Upper lobe of right lung (tissue), 1 donor: ENCODE data around the gene NOP53. TPM values are rescaled to one million over a fixed set of nuclear protein-coding genes. Genes with fewer than 3 reads are reported as not detected.

Experiments
- ATAC-seq: fragments of 200-7000 bp; cut with Tn5 transposase; one replicate; pipeline ENCODE4 v1.9.1; 2020; ENCODE audit warnings: mild to moderate bottlenecking, moderate library complexity
- DNase-seq: peaks from one replicate; pipeline ENCODE4 v3.0.0-alpha.2; 2020
- H3K27ac ChIP-seq: fragments of 200-600 bp; one replicate; pipeline ENCODE4 v1.8.0; 2022
- H3K27me3 ChIP-seq: fragments of 200-600 bp; one replicate; pipeline ENCODE4 v1.8.0; 2022; ENCODE audit warnings: mild to moderate bottlenecking
- H3K36me3 ChIP-seq: fragments of 200-600 bp; one replicate; pipeline ENCODE4 v1.8.0; 2022
- H3K4me1 ChIP-seq: fragments of 200-600 bp; one replicate; pipeline ENCODE4 v1.8.0; 2022
- H3K4me3 ChIP-seq: fragments of 200-600 bp; one replicate; pipeline ENCODE4 v1.8.0; 2022; ENCODE audit warnings: mild to moderate bottlenecking
- H3K9me3 ChIP-seq: fragments of 200-600 bp; one replicate; pipeline ENCODE4 v1.8.0; 2022
- CTCF ChIP-seq: fragments of 200-600 bp; IDR thresholded peaks from one replicate; pipeline ENCODE4 v1.8.0; 2022; ENCODE audit warnings: antibody characterized with exemption
- intact Hi-C: fragments of 100-400 bp; cut with DNase I; formaldehyde crosslinking; loops from one replicate; pipeline ENCODE4 v1.11.0; 2022
- total RNA-seq: library from RNA; stranded (reverse); fragmentation: NEBNext Ultra II Directional; extraction: Animal tissue kit (Norgen Biotek cat#: 25700); gene quantifications from one replicate; pipeline ENCODE4 v1.2.1, GENCODE V29; 2021
- donor health status: DM: no; HTN: yes; CAD: no; lungs with severe emphysema.

The NOP53 gene
- total RNA-seq, 1 donor from 2014 or later = 260 TPM

DNA sequence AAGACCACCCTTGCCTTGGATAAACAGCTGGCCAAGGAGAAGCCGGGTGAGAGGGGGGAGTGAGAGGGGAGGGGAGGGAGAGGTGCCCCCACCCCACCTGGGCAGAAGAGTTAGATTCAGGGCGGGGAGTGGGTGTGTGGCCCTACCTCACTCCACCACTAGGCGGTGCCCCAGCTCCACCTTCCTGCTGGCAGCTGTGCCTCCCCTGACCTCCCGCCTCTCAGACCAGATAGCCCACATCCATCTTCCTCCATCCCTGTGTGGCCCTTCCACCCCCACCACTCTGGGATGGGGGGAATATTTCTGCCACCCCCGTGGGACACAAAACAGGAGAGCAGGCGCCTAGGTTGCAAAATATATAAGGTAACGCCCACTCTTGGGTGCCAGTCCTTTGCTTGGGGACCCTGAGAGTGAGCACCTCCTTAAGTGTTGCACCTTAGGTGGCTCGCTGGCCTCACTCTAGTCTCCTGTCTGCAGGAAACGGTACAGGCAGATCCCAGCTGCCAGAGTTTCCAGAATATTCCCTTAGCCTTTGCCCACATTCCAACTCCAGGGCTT, 45.9 kb upstream of the NOP53 start:
- peak; percentile 65 for ATAC-seq
- Histone ChIP-seq H3K4me3 (no peak overlapping the region), H3K9me3 (no peaks in the 10 kb centered on the region), H3K4me1 (no peaks in the 10 kb centered on the region), H3K27ac (no peak overlapping the region), H3K27me3 (no peaks in the 10 kb centered on the region), H3K36me3 (peaks cover 45% of the 10 kb centered on the region)
- intact Hi-C loops = loop anchor here (5.0 to 10.0 kb wide), 2 partner anchors 85 to 262 kb away; no protein-coding TSS in a partner anchor
- peak; percentile 76 for TF ChIP-seq CTCF
- DNase-seq = no peak

- intact Hi-C loops = no loop called here
- H3K27me3 ChIP-seq = no peaks in the 10 kb centered on the region
- no peaks in the 10 kb centered on the region for H3K4me1 ChIP-seq
- no peak overlapping the region for H3K4me3 ChIP-seq
- no peak for DNase-seq
- TF ChIP-seq CTCF = no peak
- H3K27ac ChIP-seq = no peak overlapping the region
- H3K36me3 ChIP-seq = peaks cover 45% of the 10 kb centered on the region
- H3K9me3 ChIP-seq = no peaks in the 10 kb centered on the region
- no peak for ATAC-seq
Observed at GRCh38 chr19:47700934-47701716, 44.2 kb upstream of the NOP53 start.

- ATAC-seq (no peak), DNase-seq (no peak)
- TF ChIP-seq CTCF = no peak
- Histone ChIP-seq H3K4me1 (no peaks in the 10 kb centered on the region), H3K4me3 (no peak overlapping the region), H3K27me3 (no peaks in the 10 kb centered on the region), H3K9me3 (no peaks in the 10 kb centered on the region), H3K36me3 (peaks cover 45% of the 10 kb centered on the region), H3K27ac (no peak overlapping the region)
- intact Hi-C loops = no loop called here
Observed at GRCh38 chr19:47701717-47702552, 43.4 kb upstream of the NOP53 start.

DNA sequence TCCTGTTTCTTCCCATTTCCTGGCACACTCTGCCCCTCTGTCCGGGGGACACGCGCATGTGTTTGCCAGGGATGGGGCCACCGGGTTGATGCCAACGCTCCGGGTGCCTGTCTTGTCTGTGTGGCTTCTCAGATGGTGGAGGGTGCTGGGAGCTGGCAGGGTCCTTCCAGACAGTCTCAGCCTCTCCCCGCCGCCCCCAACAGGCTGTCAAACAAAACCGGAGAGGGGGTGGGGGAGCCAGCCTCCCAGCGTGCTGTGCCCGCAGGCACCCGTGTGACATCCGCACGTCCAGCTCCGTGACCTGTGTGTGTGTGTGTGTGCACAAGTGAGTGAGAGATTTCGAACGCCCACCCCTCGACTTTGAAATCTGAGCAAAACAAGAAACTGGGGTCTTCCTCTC, 42.7 kb upstream of the NOP53 start:
- H3K27ac ChIP-seq = no peak overlapping the region
- ATAC-seq (no peak), DNase-seq (no peak)
- peaks cover 45% of the 10 kb centered on the region for H3K36me3 ChIP-seq
- H3K9me3 ChIP-seq = no peaks in the 10 kb centered on the region
- H3K4me1 ChIP-seq = no peaks in the 10 kb centered on the region
- H3K4me3 ChIP-seq = no peak overlapping the region
- intact Hi-C loops = no loop called here
- H3K27me3 ChIP-seq = no peaks in the 10 kb centered on the region
- no peak for TF ChIP-seq CTCF

- no peak for TF ChIP-seq CTCF
- no peak for DNase-seq
- no peaks in the 10 kb centered on the region for H3K27me3 ChIP-seq
- no peak overlapping the region for H3K4me3 ChIP-seq
- ATAC-seq = no peak
- no peaks in the 10 kb centered on the region for H3K9me3 ChIP-seq
- no peak overlapping the region for H3K27ac ChIP-seq
- no peaks in the 10 kb centered on the region for H3K4me1 ChIP-seq
- H3K36me3 ChIP-seq = peaks cover 45% of the 10 kb centered on the region
- intact Hi-C loops = no loop called here
Observed at GRCh38 chr19:47703301-47703700, 42.0 kb upstream of the NOP53 start.
